Measurements from ENCODE around the gene ZNF282. TPM values are rescaled to one million over a fixed set of nuclear protein-coding genes. Genes with fewer than 3 reads are reported as not detected.
A peak's percentile ranks its signal among the peaks of the same experiment; 100 is the strongest.

ZNF282 gene
- total RNA-seq, 1 experiment from 2014 or later, result 39.0 TPM

- TF ChIP-seq, protein P1, sequence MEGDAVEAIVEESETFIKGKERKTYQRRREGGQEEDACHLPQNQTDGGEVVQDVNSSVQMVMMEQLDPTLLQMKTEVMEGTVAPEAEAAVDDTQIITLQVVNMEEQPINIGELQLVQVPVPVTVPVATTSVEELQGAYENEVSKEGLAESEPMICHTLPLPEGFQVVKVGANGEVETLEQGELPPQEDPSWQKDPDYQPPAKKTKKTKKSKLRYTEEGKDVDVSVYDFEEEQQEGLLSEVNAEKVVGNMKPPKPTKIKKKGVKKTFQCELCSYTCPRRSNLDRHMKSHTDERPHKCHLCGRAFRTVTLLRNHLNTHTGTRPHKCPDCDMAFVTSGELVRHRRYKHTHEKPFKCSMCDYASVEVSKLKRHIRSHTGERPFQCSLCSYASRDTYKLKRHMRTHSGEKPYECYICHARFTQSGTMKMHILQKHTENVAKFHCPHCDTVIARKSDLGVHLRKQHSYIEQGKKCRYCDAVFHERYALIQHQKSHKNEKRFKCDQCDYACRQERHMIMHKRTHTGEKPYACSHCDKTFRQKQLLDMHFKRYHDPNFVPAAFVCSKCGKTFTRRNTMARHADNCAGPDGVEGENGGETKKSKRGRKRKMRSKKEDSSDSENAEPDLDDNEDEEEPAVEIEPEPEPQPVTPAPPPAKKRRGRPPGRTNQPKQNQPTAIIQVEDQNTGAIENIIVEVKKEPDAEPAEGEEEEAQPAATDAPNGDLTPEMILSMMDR (conservative IDR thresholded peaks at IDR 0.05), result no peak
- no peak overlapping the region for H3K4me2 ChIP-seq (ENCODE audit: insufficient read depth, insufficient read length, low read length)
- no peaks in the 10 kb centered on the region for H3K4me1 ChIP-seq (ENCODE audit: insufficient read depth, low read length)
- no peak for DNase-seq
- no peak overlapping the region for H2BK120ac ChIP-seq (ENCODE audit: low read depth, low read length, poor library complexity, severe bottlenecking)
- Mint-ChIP-seq H3K27me3 (ENCODE audit: low read depth) (peaks cover 18% of the 10 kb centered on the region), H3K4me1 (no peaks in the 10 kb centered on the region), H3K4me3 (no peak overlapping the region), H3K36me3 (ENCODE audit: insufficient read depth in 1 of 3, low read depth in 3 of 3) (peaks cover 1 to 14% (median 12%) of the 10 kb centered on the region in 3 experiments; a peak in 4 of 7 replicates), H3K9me3 (no peaks in the 10 kb centered on the region), H3K27ac (0 out of 7 replicates have a peak overlapping the region, but pooled peaks of 1 of the 3 experiments have one; percentile 0)
- H3K4ac ChIP-seq (ENCODE audit: low read depth, low read length), result no peak overlapping the region
- H3K27ac ChIP-seq (ENCODE audit: insufficient read length, low read depth, low read length), result no peak overlapping the region
- H3K23ac ChIP-seq (ENCODE audit: insufficient read length, low read depth, low read length), result no peak overlapping the region
- no peak overlapping the region for H2BK20ac ChIP-seq (ENCODE audit: low read depth, low read length, poor library complexity, severe bottlenecking)
- no peak overlapping the region for H4K8ac ChIP-seq (replicated peaks; ENCODE audit: insufficient read length, low read depth, low read length)
- H3K56ac ChIP-seq (ENCODE audit: insufficient read length, low read depth, low read length), result no peak overlapping the region
- H4K5ac ChIP-seq (ENCODE audit: insufficient read length, low read depth, low read length), result no peak overlapping the region
- no peak overlapping the region for H2BK15ac ChIP-seq (ENCODE audit: low read depth, low read length)
- H3K9me3 ChIP-seq (ENCODE audit: control insufficient read depth, low read depth, low read length), result no peaks in the 10 kb centered on the region
- no peak overlapping the region for H2AK5ac ChIP-seq (ENCODE audit: insufficient read length, low read length)
- H3K14ac ChIP-seq (ENCODE audit: insufficient read depth, low read length), result no peak overlapping the region
- WGBS (ENCODE audit: extremely low coverage, insufficient read length, low lambda C conversion rate), result no CpG with 5 or more reads among the region's 6 CpGs
- H3K79me2 ChIP-seq (ENCODE audit: insufficient read depth, low read length), result no peaks in the 10 kb centered on the region
- no peak overlapping the region for H2BK12ac ChIP-seq (ENCODE audit: insufficient read length, low read depth, low read length)
- no peak overlapping the region for H3K18ac ChIP-seq (ENCODE audit: insufficient read length, low read depth, low read length)
- no peak overlapping the region for H3K9ac ChIP-seq (ENCODE audit: extremely low read depth, insufficient read length, low read length)
- H4K20me1 ChIP-seq (ENCODE audit: control insufficient read depth, insufficient read depth, insufficient read length), result no peaks in the 10 kb centered on the region
- no peak overlapping the region for H2BK5ac ChIP-seq (ENCODE audit: insufficient read length, low read length)
- no peak overlapping the region for H3T11ph ChIP-seq (ENCODE audit: low read length)
- no peak overlapping the region for H4K91ac ChIP-seq (ENCODE audit: insufficient read length, low read depth, low read length)
- no peaks in the 10 kb centered on the region for H3K23me2 ChIP-seq (ENCODE audit: insufficient read length, low read depth, low read length, poor library complexity, severe bottlenecking)
- no peaks in the 10 kb centered on the region for H3K27me3 ChIP-seq (ENCODE audit: insufficient read depth, low read length)
- no peaks in the 10 kb centered on the region for H3K79me1 ChIP-seq (ENCODE audit: insufficient read depth, low read depth, low read length, poor library complexity, severe bottlenecking)
- H2AFZ ChIP-seq (ENCODE audit: low read length), result no peak overlapping the region
Observed at GRCh38 chr7:149229526-149229925, 34.2 kb downstream of the ZNF282 start.

Data from H9 (cell line).